ENCODE measurements around the gene PRR33. TPM values are rescaled to one million over a fixed set of nuclear protein-coding genes. Genes with fewer than 3 reads are reported as not detected.

The PRR33 gene
- total RNA-seq, 5 donors from 2014 or later (not counting 1 experiment from before 2014, with no cell fraction given), result 0.10 to 0.12 TPM; not detected in 3

GRCh38 chr11:1916986-1917522 is 25.4 kb upstream of the PRR33 start:
- peak; percentile 9 to 25 (median 19) for ATAC-seq (replicated peaks in 1 of 4)
- H3K4me1 Mint-ChIP-seq, result peaks cover 16 to 24% (median 18%) of the 10 kb centered on the region in 3 donors
- no peaks in the 10 kb centered on the region for H3K36me3 Mint-ChIP-seq
- no peak for DNase-seq
- Histone ChIP-seq H3K4me1 (ENCODE audit: control insufficient read depth in 1 of 2, extremely low read depth in 1 of 2, insufficient read depth in 2 of 2, low read length in 2 of 2) (peaks cover 0 to 40% of the 10 kb centered on the region in 2 experiments), H3K4me3 (ENCODE audit: control insufficient read depth in 1 of 2, extremely low read depth in 1 of 2, low read length in 1 of 2) (no peak overlapping the region), H3K27ac (ENCODE audit: low read length) (no peak overlapping the region), H3K27me3 (replicated peaks in 1 of 2; ENCODE audit: control insufficient read depth in 2 of 2, extremely low read depth in 1 of 2, insufficient read depth in 2 of 2, low read length in 1 of 2) (peaks cover 0 to 13% of the 10 kb centered on the region in 2 experiments), H3K9me3 (no peaks in the 10 kb centered on the region), H3K36me3 (ENCODE audit: control insufficient read depth in 2 of 2, extremely low read depth in 1 of 2, insufficient read depth in 1 of 2, low read length in 1 of 2) (no peaks in the 10 kb centered on the region)
- ChIA-PET CTCF (interaction anchor here in 1 of 2 donors (0.9 kb wide), 1 partner anchor 26 kb away, joined by 3 read pairs; no protein-coding TSS in a partner anchor), POLR2A (no interaction called here)
- 77% methylated on average over 7 of the region's 8 CpGs for WGBS (ENCODE audit: insufficient coverage)
- H3K27me3 Mint-ChIP-seq, result peaks cover 14 to 15% of the 10 kb centered on the region in 2 donors
- no peaks in the 10 kb centered on the region for H3K9me3 Mint-ChIP-seq
- peak overlapping the region; percentile 66 to 81 for H3K27ac Mint-ChIP-seq
- no peak overlapping the region for H3K4me3 Mint-ChIP-seq

GRCh38 chr11:1916132-1916985 is 24.7 kb upstream of the PRR33 start:
- Mint-ChIP-seq H3K4me1 (peaks cover 16 to 24% (median 18%) of the 10 kb centered on the region in 3 donors), H3K27me3 (peaks cover 14 to 15% of the 10 kb centered on the region in 2 donors), H3K36me3 (no peaks in the 10 kb centered on the region), H3K4me3 (no peak overlapping the region), H3K27ac (peak overlapping the region; percentile 66 to 81), H3K9me3 (no peaks in the 10 kb centered on the region)
- Histone ChIP-seq H3K9me3 (no peaks in the 10 kb centered on the region), H3K36me3 (ENCODE audit: control insufficient read depth in 2 of 2, extremely low read depth in 1 of 2, insufficient read depth in 1 of 2, low read length in 1 of 2) (no peaks in the 10 kb centered on the region), H3K27me3 (replicated peaks in 1 of 2; ENCODE audit: control insufficient read depth in 2 of 2, extremely low read depth in 1 of 2, insufficient read depth in 2 of 2, low read length in 1 of 2) (peaks cover 0 to 8% of the 10 kb centered on the region in 2 experiments), H3K4me1 (ENCODE audit: control insufficient read depth in 1 of 2, extremely low read depth in 1 of 2, insufficient read depth in 2 of 2, low read length in 2 of 2) (peaks cover 0 to 37% of the 10 kb centered on the region in 2 experiments), H3K27ac (ENCODE audit: low read length) (no peak overlapping the region), H3K4me3 (ENCODE audit: control insufficient read depth in 1 of 2, extremely low read depth in 1 of 2, low read length in 1 of 2) (no peak overlapping the region)
- ATAC-seq (replicated peaks in 1 of 4) (peak; percentile 2 to 26 (median 16)), DNase-seq (no peak)
- POLR2A ChIA-PET, result no interaction called here
- WGBS (ENCODE audit: insufficient coverage), result 71% methylated on average over 13 of the region's 14 CpGs
- CTCF ChIA-PET, result no interaction called here

GRCh38 chr11:1915795-1916131 is 24.1 kb upstream of the PRR33 start:
- peaks cover 0 to 31% of the 10 kb centered on the region in 2 experiments for H3K4me1 ChIP-seq (ENCODE audit: control insufficient read depth in 1 of 2, extremely low read depth in 1 of 2, insufficient read depth in 2 of 2, low read length in 2 of 2)
- H3K9me3 ChIP-seq, result no peaks in the 10 kb centered on the region
- no peaks in the 10 kb centered on the region for H3K36me3 ChIP-seq (ENCODE audit: control insufficient read depth in 2 of 2, extremely low read depth in 1 of 2, insufficient read depth in 1 of 2, low read length in 1 of 2)
- ATAC-seq (replicated peaks in 1 of 4), result no peak
- H3K27ac Mint-ChIP-seq, result peak overlapping the region; percentile 9 to 64
- WGBS (ENCODE audit: insufficient coverage), result 100% methylated on average over 2 of the region's 2 CpGs
- peaks cover 14 to 18% of the 10 kb centered on the region in 2 donors for H3K27me3 Mint-ChIP-seq
- no peak overlapping the region for H3K4me3 ChIP-seq (ENCODE audit: control insufficient read depth in 1 of 2, extremely low read depth in 1 of 2, low read length in 1 of 2)
- peaks cover 0 to 2% of the 10 kb centered on the region in 2 experiments for H3K27me3 ChIP-seq (replicated peaks in 1 of 2; ENCODE audit: control insufficient read depth in 2 of 2, extremely low read depth in 1 of 2, insufficient read depth in 2 of 2, low read length in 1 of 2)
- no peaks in the 10 kb centered on the region for H3K9me3 Mint-ChIP-seq
- no peak for DNase-seq
- H3K36me3 Mint-ChIP-seq, result no peaks in the 10 kb centered on the region
- H3K27ac ChIP-seq (ENCODE audit: low read length), result no peak overlapping the region
- no peak overlapping the region for H3K4me3 Mint-ChIP-seq
- ChIA-PET CTCF (no interaction called here), POLR2A (no interaction called here)
- peaks cover 16 to 24% (median 18%) of the 10 kb centered on the region in 3 donors for H3K4me1 Mint-ChIP-seq

DNA sequence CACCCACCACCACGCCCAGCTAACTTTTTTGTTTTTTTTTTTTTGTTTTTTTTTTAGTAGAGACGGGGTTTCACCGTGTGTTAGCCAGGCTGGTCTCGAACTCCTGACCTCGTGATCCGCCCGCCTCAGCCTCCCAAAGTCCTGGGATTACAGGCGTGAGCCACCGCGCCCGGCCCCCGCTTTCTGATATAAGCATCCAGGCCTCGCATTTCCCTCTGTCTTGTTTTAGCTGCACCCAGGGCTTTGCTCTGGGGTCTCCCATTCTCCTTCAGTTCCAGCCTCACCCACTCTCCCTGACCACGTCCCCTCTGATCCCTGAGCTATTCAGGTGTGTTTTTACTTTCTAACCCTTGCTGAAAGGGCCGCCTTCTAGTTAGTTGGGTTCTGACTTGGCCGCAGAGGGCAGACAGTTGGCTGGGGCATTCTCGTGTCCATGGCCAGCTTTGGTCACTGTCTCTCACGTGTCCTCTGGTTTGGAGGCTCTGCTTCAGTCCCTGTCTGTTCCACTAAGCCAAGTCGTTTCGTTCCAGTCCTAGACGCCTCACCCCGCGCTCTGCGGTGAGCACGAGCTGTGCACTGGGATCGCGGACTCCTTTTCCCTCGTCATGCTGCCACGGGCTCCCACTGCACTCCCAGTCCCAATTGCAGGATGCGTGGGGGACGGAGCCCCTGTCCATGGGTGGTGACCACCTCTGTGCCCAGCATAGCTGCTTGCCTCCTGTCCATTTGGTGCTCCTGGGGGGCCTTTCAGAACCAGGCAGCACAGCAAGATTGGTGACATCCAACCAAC is 21.8 kb upstream of the PRR33 start:
- 94% methylated on average over 27 of the region's 31 CpGs for WGBS (ENCODE audit: insufficient coverage)
- DNase-seq (no peak), ATAC-seq (replicated peaks in 1 of 4) (no peak)
- Histone ChIP-seq H3K4me3 (ENCODE audit: control insufficient read depth in 1 of 2, extremely low read depth in 1 of 2, low read length in 1 of 2) (no peak overlapping the region), H3K9me3 (no peaks in the 10 kb centered on the region), H3K4me1 (ENCODE audit: control insufficient read depth in 1 of 2, extremely low read depth in 1 of 2, insufficient read depth in 2 of 2, low read length in 2 of 2) (peaks cover 0 to 25% of the 10 kb centered on the region in 2 experiments), H3K27me3 (replicated peaks in 1 of 2; ENCODE audit: control insufficient read depth in 2 of 2, extremely low read depth in 1 of 2, insufficient read depth in 2 of 2, low read length in 1 of 2) (peaks cover 0 to 3% of the 10 kb centered on the region in 2 experiments), H3K36me3 (ENCODE audit: control insufficient read depth in 2 of 2, extremely low read depth in 1 of 2, insufficient read depth in 1 of 2, low read length in 1 of 2) (no peaks in the 10 kb centered on the region), H3K27ac (ENCODE audit: low read length) (no peak overlapping the region)
- Mint-ChIP-seq H3K9me3 (no peaks in the 10 kb centered on the region), H3K4me3 (no peak overlapping the region), H3K27ac (no peak overlapping the region), H3K36me3 (no peaks in the 10 kb centered on the region), H3K27me3 (peaks cover 14 to 22% of the 10 kb centered on the region in 2 donors), H3K4me1 (peaks cover 12 to 24% (median 16%) of the 10 kb centered on the region in 3 donors)
- ChIA-PET CTCF (interaction anchor here in 1 of 2 donors (0.6 kb wide), 1 partner anchor 75 kb away, joined by 3 read pairs; the partner anchor contains the start of gene TNNI2), POLR2A (no interaction called here)

GRCh38 chr11:1912289-1912878 is 20.7 kb upstream of the PRR33 start:
- WGBS (ENCODE audit: insufficient coverage), result 88% methylated on average over 7 of the region's 13 CpGs
- CTCF ChIA-PET, result interaction anchor here in 1 of 2 donors (0.6 kb wide), 2 partner anchors 74 to 237 kb away, joined by 3 to 6 read pairs; partner anchors contain the start of gene TNNI2
- H3K4me1 Mint-ChIP-seq, result peaks cover 12 to 24% (median 16%) of the 10 kb centered on the region in 3 donors

GRCh38 chr11:1909524-1909923 is 17.8 kb upstream of the PRR33 start:
- Histone ChIP-seq H3K27me3 (replicated peaks in 1 of 2; ENCODE audit: control insufficient read depth in 2 of 2, extremely low read depth in 1 of 2, insufficient read depth in 2 of 2, low read length in 1 of 2) (peaks cover 0 to 13% of the 10 kb centered on the region in 2 experiments), H3K27ac (ENCODE audit: low read length) (no peak overlapping the region), H3K9me3 (no peaks in the 10 kb centered on the region), H3K36me3 (ENCODE audit: control insufficient read depth in 2 of 2, extremely low read depth in 1 of 2, insufficient read depth in 1 of 2, low read length in 1 of 2) (no peaks in the 10 kb centered on the region), H3K4me3 (ENCODE audit: control insufficient read depth in 1 of 2, extremely low read depth in 1 of 2, low read length in 1 of 2) (no peak overlapping the region), H3K4me1 (ENCODE audit: control insufficient read depth in 1 of 2, extremely low read depth in 1 of 2, insufficient read depth in 2 of 2, low read length in 2 of 2) (no peaks in the 10 kb centered on the region)
- Mint-ChIP-seq H3K27me3 (peaks cover 6 to 23% of the 10 kb centered on the region in 2 donors), H3K27ac (no peak overlapping the region), H3K4me1 (peaks cover 0 to 7% (median 2%) of the 10 kb centered on the region in 3 donors), H3K9me3 (no peaks in the 10 kb centered on the region), H3K36me3 (no peaks in the 10 kb centered on the region), H3K4me3 (no peak overlapping the region)
- ATAC-seq (replicated peaks in 1 of 4) (no peak), DNase-seq (no peak)
- POLR2A ChIA-PET, result interaction anchor here in 1 of 2 donors (0.7 kb wide), 1 partner anchor 14 kb away, joined by 6 read pairs; no protein-coding TSS in a partner anchor
- CTCF ChIA-PET, result no interaction called here
- 88% methylated on average over 6 of the region's 7 CpGs for WGBS (ENCODE audit: insufficient coverage)

More at GRCh38 chr11:1912289-1912878, 20.7 kb upstream of the PRR33 start:
- Mint-ChIP-seq H3K9me3 (no peaks in the 10 kb centered on the region), H3K27ac (no peak overlapping the region), H3K36me3 (no peaks in the 10 kb centered on the region), H3K27me3 (peaks cover 14 to 22% of the 10 kb centered on the region in 2 donors), H3K4me3 (no peak overlapping the region)
- POLR2A ChIA-PET, result no interaction called here
- ATAC-seq (replicated peaks in 1 of 4) (no peak), DNase-seq (no peak)
- H3K4me1 ChIP-seq (ENCODE audit: control insufficient read depth in 1 of 2, extremely low read depth in 1 of 2, insufficient read depth in 2 of 2, low read length in 2 of 2), result peaks cover 0 to 14% of the 10 kb centered on the region in 2 experiments
- peaks cover 0 to 9% of the 10 kb centered on the region in 2 experiments for H3K27me3 ChIP-seq (replicated peaks in 1 of 2; ENCODE audit: control insufficient read depth in 2 of 2, extremely low read depth in 1 of 2, insufficient read depth in 2 of 2, low read length in 1 of 2)
- no peaks in the 10 kb centered on the region for H3K36me3 ChIP-seq (ENCODE audit: control insufficient read depth in 2 of 2, extremely low read depth in 1 of 2, insufficient read depth in 1 of 2, low read length in 1 of 2)
- H3K4me3 ChIP-seq (ENCODE audit: control insufficient read depth in 1 of 2, extremely low read depth in 1 of 2, low read length in 1 of 2), result no peak overlapping the region
- no peaks in the 10 kb centered on the region for H3K9me3 ChIP-seq
- no peak overlapping the region for H3K27ac ChIP-seq (ENCODE audit: low read length)

Measured in T-cell (primary cell).